PC-3 (cell line): ENCODE measurements around the gene ANK3. TPM values are rescaled to one million over a fixed set of nuclear protein-coding genes. Genes with fewer than 3 reads are reported as not detected.

ENCODE experiments used
- ATAC-seq: fragments of 200-7000 bp; cut with Tn5 transposase; 2 replicates; pipeline ENCODE4 v1.9.1; 2020; ENCODE audit warnings: mild to moderate bottlenecking, moderate library complexity
- BruUV-seq: library from RNA; stranded (reverse); fragments of 400-500 nt; replicated peaks from 2 replicates; lab custom pipeline; 2021; lab: Mats Ljungman, UMichigan
- CTCF ChIA-PET: fragments of 300-600 bp; sonication (Branson Sonifier 250); formaldehyde crosslinking; loops from one replicate; lab custom pipeline; 2022; ENCODE audit warnings: antibody characterized with exemption; lab: Charles Lee
- POLR2A ChIA-PET: fragments of 300-600 bp; sonication (Branson Sonifier 250); formaldehyde crosslinking; loops from one replicate; lab custom pipeline; 2022; ENCODE audit warnings: antibody characterized with exemption; ENCODE audit not compliant: unreplicated experiment; lab: Charles Lee
- DNase-seq: peaks from one replicate; pipeline ENCODE4 v3.0.0-alpha.2; 2015
- H2AFZ ChIP-seq: fragments of 300-600 bp; sonication (generic); 2 replicates; pipeline ENCODE4 v1.6.0; 2016; ENCODE audit warnings: antibody characterized with exemption, low read length
- H3F3A ChIP-seq: fragments of 300-600 bp; sonication (generic); one replicate; pipeline ENCODE4 v1.6.0; 2017; ENCODE audit warnings: antibody characterized with exemption, low read length, control low read depth, mild to moderate bottlenecking; ENCODE audit not compliant: unreplicated experiment
- H3K27ac ChIP-seq: fragments of 300-600 bp; sonication (generic); 2 replicates; pipeline ENCODE4 v1.5.1; 2016; ENCODE audit warnings: mild to moderate bottlenecking, low read length
- H3K27me3 ChIP-seq: fragments of 300-600 bp; sonication (generic); 2 replicates; pipeline ENCODE4 v1.6.1; 2016; ENCODE audit warnings: low read length, mixed read lengths
- H3K36me3 ChIP-seq: fragments of 300-600 bp; sonication (generic); 2 replicates; pipeline ENCODE4 v1.6.1; 2016; ENCODE audit warnings: low read depth, mixed run types, low read length, mixed read lengths
- H3K4me1 ChIP-seq: fragments of 300-600 bp; sonication (generic); 2 replicates; pipeline ENCODE4 v1.5.1; 2016; ENCODE audit warnings: low read length; ENCODE audit not compliant: insufficient read depth
- H3K4me2 ChIP-seq: fragments of 300-600 bp; sonication (generic); 2 replicates; pipeline ENCODE4 v1.6.0; 2016; ENCODE audit warnings: low read length
- H3K4me3 ChIP-seq: fragments of 300-600 bp; sonication (generic); 2 replicates; pipeline ENCODE4 v1.5.1; 2016; ENCODE audit warnings: mild to moderate bottlenecking, low read length, mixed read lengths
- H3K79me2 ChIP-seq: fragments of 300-600 bp; sonication (generic); 2 replicates; pipeline ENCODE4 v1.6.1; 2017; ENCODE audit warnings: low read length, mixed read lengths
- H3K9ac ChIP-seq: fragments of 300-600 bp; sonication (generic); 2 replicates; pipeline ENCODE4 v1.6.0; 2016; ENCODE audit warnings: mild to moderate bottlenecking, low read length
- H3K9me2 ChIP-seq: fragments of 300-600 bp; sonication (generic); replicated peaks from 2 replicates; pipeline ENCODE4 v1.6.1; 2016; ENCODE audit warnings: mixed run types, low read length, mixed read lengths
- H3K9me3 ChIP-seq: fragments of 300-600 bp; sonication (generic); 2 replicates; pipeline ENCODE4 v1.6.1; 2016; ENCODE audit warnings: low read length, mixed read lengths
- H4K20me1 ChIP-seq: fragments of 300-600 bp; sonication (generic); 2 replicates; pipeline ENCODE4 v1.6.1; 2016; ENCODE audit warnings: low read length, mixed read lengths
- EZH2 ChIP-seq: fragments of 300-600 bp; sonication (generic); IDR thresholded peaks from one replicate; pipeline ENCODE4 v1.6.1; 2017; ENCODE audit warnings: antibody characterized with exemption, mild to moderate bottlenecking, low read length; ENCODE audit not compliant: unreplicated experiment
- EZH2phosphoT487 ChIP-seq: fragments of 300-600 bp; sonication (generic); IDR thresholded peaks from 2 replicates; pipeline ENCODE4 v1.6.1; 2018; ENCODE audit warnings: mild to moderate bottlenecking, antibody characterized with exemption, low read length, borderline replicate concordance
- intact Hi-C: fragments of 100-400 bp; cut with micrococcal nuclease; formaldehyde crosslinking; loops from 2 replicates; pipeline ENCODE4 v1.9.0; 2023
- total RNA-seq: library from RNA; depleted of rRNA; stranded (reverse); fragments of >200 nt; gene quantifications from 2 replicates; pipeline ENCODE4 v1.2.3, GENCODE V29; 2014
- TF ChIP-seq, protein P1 (sequence below): fragments of 300-600 bp; sonication (generic); conservative IDR thresholded peaks from 2 replicates; pipeline ENCODE4 v1.5.1; 2017; ENCODE audit warnings: antibody characterized with exemption, low read depth, mild to moderate bottlenecking, low read length

The ANK3 gene
- total RNA-seq, 1 experiment from 2014 or later, result 29.5 TPM

GRCh38 chr10:60315311-60315710, 74.4 kb downstream of the ANK3 start:
- Histone ChIP-seq H3K27me3 (no peaks in the 10 kb centered on the region), H3K79me2 (no peaks in the 10 kb centered on the region), H3F3A (peaks cover 10% of the 10 kb centered on the region), H2AFZ (no peak overlapping the region), H3K4me3 (no peak overlapping the region), H3K4me2 (no peak overlapping the region), H3K9me3 (no peaks in the 10 kb centered on the region), H4K20me1 (no peaks in the 10 kb centered on the region), H3K9me2 (no peaks in the 10 kb centered on the region), H3K27ac (no peak overlapping the region), H3K9ac (no peak overlapping the region), H3K4me1 (peaks cover 36% of the 10 kb centered on the region), H3K36me3 (no peaks in the 10 kb centered on the region)
- intact Hi-C loops, result loop anchor here (2.0 kb wide), 1 partner anchor 69 kb away; no protein-coding TSS in a partner anchor
- no peak for DNase-seq
- ATAC-seq, result no peak
- TF ChIP-seq EZH2phosphoT487 (no peak), EZH2 (no peak)
- TF ChIP-seq, protein P1, sequence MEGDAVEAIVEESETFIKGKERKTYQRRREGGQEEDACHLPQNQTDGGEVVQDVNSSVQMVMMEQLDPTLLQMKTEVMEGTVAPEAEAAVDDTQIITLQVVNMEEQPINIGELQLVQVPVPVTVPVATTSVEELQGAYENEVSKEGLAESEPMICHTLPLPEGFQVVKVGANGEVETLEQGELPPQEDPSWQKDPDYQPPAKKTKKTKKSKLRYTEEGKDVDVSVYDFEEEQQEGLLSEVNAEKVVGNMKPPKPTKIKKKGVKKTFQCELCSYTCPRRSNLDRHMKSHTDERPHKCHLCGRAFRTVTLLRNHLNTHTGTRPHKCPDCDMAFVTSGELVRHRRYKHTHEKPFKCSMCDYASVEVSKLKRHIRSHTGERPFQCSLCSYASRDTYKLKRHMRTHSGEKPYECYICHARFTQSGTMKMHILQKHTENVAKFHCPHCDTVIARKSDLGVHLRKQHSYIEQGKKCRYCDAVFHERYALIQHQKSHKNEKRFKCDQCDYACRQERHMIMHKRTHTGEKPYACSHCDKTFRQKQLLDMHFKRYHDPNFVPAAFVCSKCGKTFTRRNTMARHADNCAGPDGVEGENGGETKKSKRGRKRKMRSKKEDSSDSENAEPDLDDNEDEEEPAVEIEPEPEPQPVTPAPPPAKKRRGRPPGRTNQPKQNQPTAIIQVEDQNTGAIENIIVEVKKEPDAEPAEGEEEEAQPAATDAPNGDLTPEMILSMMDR, result no peak
- no TSS peak for BruUV-seq
- POLR2A ChIA-PET, result no interaction called here
- CTCF ChIA-PET, result no interaction called here

DNA sequence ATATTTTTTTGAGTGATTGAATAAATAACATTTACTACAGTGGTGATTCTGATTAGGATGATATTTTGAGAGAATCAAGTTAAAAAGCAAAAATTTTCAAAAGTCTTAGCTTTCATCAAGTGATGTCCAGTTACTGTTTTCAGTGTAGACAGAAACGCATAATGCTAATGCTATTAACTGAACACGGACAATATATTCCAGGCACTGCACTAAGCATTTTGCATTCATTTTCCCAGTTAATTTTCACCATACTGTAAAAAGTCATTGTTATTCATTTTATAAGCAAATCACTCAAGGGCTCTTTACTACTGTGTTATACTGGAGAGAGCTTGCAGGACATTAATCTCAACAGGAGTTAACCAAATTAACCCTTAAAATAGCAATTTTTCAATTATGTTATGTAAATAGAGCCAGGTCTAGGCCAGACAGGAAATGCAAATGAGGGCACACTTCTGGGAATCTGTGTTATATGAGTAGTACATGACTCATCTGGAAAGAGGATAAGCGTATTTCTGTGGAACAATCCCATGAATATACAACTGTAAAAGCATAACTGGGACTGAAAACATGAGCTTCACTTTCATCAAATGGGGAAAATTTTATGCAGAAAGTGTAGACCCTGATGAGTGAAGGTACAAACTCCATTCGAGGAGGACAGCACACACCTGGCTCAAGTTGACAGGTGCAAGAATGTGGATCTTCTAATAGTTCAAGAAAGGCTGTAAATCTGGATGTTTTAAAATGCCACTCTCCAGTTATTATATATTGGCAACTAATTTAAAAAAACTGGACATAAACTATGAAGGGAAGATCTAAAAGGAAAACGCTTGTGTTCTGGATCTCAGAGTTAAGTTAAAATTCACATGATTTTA, 75.4 kb downstream of the ANK3 start:
- H3K27ac ChIP-seq, result peak overlapping the region; percentile 76
- H3K9me2 ChIP-seq, result no peaks in the 10 kb centered on the region
- H3K4me3 ChIP-seq, result peak overlapping the region; percentile 11; the same call in 1 of the 2 replicates
- DNase-seq, result peak; percentile 82
- no peaks in the 10 kb centered on the region for H3K27me3 ChIP-seq
- no peak overlapping the region for H2AFZ ChIP-seq
- H3K4me1 ChIP-seq, result peaks cover 36% of the 10 kb centered on the region
- H3K9me3 ChIP-seq, result no peaks in the 10 kb centered on the region
- ATAC-seq, result peak; percentile 77
- H3K9ac ChIP-seq, result no peak overlapping the region; the same call in 1 of the 2 replicates
- POLR2A ChIA-PET, result interaction anchor here (0.6 kb wide), 1 partner anchor 235 kb away, joined by 8 read pairs; no protein-coding TSS in a partner anchor
- intact Hi-C loops, result loop anchor here (2.0 kb wide), 1 partner anchor 70 kb away; no protein-coding TSS in a partner anchor
- H3K79me2 ChIP-seq, result no peaks in the 10 kb centered on the region
- no TSS peak for BruUV-seq
- TF ChIP-seq, protein P1, result no peak
- TF ChIP-seq EZH2phosphoT487 (no peak), EZH2 (no peak)
- H4K20me1 ChIP-seq, result no peaks in the 10 kb centered on the region
- H3K4me2 ChIP-seq, result peak overlapping the region; percentile 53
- no peaks in the 10 kb centered on the region for H3K36me3 ChIP-seq
- CTCF ChIA-PET, result no interaction called here
- peaks cover 10% of the 10 kb centered on the region for H3F3A ChIP-seq
